Epidermal melanocyte (primary cell): ENCODE measurements around the gene LUZP2.

Experiments
- DNase-seq: peaks from one replicate; pipeline ENCODE4 v3.0.0; 2011; ENCODE audit warnings: low spot score; ENCODE audit not compliant: insufficient read length

LUZP2 gene

DNA sequence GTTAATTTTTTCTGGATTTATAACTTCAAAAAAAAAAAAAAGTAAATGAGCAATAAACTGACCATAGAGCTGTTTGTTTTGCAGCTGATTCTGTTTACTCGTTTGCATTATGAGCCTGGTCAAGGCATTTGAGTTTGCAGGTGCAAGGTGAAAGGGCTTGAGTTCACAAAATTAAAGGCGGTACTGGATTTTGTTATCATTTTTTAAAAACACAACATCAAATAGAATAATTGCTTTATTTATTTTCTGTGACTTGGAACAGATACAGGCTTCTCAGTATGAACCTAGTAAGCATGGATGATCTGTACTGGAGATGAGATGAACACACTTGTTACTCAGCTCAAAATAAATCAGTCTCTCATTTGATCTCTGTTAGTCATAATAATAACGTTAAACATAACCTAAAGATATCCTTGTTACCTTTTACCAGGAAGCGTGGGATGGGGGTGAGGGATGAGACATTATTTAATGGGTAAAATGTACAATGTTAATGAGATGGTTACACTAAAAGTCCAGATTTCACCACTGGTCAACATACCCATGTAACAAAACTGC is 137.8 kb downstream of the LUZP2 start:
- no peak for DNase-seq

DNA sequence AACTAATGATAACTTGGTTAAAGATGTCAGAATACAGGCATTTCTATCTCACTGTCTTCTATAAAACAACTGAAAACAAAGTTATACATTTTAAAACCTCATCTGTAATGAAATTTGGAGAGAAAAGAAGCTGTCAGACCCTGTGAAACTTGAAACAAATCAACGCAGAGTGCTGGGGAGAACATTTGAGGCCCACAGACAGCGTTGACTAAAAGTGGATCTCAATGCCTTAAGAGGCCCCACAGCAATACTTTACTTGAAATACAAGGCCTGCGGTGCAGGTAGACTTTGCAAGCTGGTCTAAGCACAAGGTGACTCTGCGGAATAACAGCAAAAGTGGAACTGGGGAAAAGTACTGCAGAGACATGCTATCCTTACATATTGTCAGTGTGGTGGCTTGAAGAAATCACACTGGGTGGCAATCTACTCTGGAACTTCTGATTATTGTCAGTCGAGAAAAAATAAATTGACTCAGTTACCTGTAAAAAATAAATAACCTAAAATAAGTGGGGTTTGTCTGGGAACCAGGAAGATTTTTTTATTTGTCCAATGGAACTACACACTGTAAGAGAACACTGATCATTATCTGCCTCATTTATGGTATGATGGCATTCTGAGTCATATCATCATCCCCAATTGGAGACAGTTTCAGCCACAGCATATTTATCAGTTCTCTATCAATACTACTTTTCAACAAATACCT is 138.9 kb downstream of the LUZP2 start:
- DNase-seq: no peak

DNA sequence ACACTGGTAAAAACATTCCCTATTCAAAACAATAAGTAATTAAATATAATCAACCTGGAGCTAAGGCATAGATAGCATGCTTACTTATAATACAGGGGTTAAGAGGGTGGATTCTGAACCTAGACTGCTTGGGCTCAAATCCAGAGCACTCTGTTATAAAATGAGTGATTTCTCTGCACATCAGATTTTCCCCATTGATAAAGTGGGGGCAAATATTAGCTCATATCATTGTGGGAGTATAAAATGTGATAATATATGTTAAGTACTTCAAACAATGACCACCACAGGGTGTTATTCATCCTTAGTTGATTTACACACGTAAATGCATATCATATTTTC is 139.4 kb downstream of the LUZP2 start:
- DNase-seq: no peak

DNA sequence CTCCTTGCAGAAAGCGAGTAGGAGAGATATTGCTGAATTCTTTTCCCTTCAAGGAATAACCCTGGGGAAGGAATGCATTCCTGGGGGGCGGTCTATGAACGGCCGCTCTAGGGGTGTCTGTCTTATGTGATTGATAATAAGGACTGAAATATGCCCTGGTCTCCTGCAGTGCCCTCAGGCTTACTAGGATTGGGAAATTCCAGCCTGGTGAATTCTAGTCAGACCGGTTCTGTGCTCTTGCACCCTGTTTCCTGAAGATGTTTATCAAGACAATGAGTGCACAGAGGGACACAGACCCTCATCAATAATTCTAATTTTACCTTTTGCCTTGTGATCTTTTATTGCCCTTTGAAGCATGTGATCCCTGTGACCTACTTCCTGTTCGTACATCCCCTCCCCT is 140.7 kb downstream of the LUZP2 start:
- DNase-seq: no peak

DNA sequence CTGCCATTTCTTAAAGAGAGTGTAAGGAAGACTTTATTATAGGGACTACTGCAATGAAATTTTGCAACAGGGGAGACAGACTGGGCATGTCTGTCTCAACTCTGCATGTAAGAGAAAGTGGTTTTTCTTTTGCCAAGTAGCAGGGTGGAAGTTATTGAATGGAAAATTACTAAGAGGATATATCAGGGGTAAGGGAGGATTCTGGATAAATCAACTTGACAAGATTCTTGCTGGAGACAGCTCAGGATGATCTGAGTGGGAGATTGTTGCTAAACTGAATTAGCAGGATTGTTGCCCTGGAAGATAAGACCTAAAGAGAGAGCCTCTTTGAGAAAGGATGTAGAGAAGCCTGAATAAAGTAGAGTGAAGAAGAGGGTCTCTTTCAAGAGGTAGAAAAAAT is 145.8 kb downstream of the LUZP2 start:
- DNase-seq: no peak

DNA sequence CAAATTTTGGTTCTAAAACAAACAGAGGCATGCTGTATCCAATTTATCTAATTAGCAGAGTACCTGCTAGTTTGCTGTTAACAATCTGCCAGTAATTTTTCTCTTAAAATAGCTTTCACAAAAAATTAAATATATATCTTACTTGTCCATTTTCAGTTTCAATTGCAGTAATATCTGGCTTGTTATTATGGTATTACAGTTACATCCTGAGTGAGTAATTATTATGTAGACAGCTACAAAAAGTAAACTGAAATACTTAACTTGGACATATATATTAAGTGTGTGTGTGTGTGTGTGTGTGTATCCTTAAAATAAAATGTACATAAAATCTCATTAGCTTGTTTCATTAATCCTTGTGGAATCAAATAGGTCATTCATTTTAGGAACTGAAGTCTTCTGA is 148.7 kb downstream of the LUZP2 start:
- no peak for DNase-seq

DNA sequence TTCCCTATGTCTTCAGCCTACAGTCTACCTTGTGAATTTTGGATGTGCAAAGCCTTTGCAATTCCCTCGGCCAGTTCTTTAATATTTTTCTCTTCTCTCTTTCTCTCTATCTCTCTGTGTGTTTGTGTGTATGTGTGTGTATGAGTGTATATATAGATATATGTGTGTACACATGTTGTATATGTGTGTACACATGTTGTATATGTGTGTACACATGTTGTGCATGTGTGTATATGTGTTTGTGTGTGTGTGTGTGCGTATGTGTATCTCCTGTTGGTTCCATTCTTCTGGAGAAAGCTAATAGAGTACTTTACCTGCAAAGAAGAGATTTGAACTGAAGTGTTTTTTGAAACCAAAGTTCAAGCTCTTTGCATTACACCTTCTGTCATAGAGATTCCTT is 155.0 kb downstream of the LUZP2 start:
- DNase-seq: no peak

DNA sequence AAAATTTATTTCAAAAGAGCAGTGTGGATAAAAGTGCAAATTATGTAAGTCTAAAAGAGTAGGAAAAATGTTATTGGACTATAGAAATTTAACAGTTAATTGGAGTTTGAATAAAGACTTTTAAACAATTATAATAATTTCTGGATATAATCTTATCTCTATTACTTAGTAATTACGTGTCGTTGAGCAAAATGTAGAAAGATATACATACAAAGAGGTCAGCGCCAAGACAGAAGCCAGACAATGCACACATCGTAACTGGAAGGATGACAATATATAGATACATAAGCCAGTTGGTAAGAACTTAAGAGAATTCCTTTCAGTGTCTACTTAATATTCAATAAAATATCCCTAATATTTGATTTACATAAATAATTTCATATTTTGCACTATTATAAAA is 157.0 kb downstream of the LUZP2 start:
- DNase-seq: no peak

DNA sequence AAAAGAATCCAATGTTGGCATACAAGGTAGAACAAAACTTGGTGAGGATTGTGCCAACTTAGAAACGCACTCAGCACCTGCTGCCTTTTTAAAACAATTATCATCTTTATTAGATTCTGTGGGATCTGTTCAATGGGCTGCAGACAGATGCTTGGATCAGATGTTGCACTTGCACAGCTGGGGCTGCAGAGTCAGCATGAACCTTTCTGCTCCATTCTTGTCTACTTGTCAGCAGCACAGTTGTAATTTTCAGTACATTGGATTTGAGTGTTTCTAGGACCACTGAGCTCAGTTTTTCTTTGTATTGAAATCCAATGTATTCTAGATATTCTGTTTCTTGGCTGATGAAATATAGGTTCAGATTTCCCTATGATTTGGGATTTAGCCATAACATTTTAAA is 164.5 kb downstream of the LUZP2 start:
- DNase-seq: no peak

DNA sequence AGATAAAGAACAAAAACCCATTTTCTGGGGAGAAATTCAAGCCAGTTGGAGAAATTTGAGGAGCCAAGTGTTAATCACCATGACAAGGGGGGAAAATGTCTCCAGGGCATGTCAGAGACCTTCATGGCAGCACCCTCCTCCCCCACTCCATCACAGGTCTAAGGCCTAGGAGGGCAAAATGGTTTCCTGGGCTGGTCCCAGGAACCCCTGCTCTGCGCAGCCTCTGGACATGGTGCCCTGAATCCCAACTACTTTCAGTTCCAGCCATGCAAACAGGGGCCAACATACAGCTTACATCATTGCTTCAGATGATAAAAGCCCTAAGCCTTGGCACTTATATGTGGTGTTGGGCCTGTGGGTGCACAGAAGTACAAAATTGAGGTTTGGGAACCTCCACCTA is 167.5 kb downstream of the LUZP2 start:
- DNase-seq: no peak

DNA sequence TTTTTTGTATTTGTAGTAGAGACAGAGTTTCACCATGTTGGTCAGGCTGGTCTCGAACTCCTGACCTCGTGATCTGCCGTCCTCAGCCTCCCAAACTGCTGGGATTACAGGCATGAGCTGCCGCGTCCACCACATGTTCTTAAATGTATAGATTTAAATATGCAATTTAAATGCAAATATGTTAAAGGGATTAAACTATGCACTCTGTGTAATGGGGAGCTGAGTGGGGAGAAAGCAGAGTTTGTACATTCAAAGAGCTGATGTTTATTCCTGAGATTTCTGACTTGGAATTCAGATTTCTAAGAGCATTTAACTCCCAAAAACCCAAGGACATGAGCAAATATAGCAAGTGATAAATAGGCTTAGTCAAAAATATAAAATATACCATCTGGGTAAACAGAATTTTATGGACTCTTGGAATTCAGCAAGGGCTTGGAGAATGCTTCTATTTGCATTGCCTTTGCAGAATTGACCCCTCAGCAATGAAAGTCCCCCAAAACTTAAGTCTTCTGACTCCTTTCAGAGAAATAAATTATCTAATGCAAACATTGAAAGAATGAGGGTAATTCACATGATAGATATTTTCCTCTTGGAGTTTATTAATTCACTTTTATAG is 170.6 kb downstream of the LUZP2 start:
- DNase-seq: no peak

DNA sequence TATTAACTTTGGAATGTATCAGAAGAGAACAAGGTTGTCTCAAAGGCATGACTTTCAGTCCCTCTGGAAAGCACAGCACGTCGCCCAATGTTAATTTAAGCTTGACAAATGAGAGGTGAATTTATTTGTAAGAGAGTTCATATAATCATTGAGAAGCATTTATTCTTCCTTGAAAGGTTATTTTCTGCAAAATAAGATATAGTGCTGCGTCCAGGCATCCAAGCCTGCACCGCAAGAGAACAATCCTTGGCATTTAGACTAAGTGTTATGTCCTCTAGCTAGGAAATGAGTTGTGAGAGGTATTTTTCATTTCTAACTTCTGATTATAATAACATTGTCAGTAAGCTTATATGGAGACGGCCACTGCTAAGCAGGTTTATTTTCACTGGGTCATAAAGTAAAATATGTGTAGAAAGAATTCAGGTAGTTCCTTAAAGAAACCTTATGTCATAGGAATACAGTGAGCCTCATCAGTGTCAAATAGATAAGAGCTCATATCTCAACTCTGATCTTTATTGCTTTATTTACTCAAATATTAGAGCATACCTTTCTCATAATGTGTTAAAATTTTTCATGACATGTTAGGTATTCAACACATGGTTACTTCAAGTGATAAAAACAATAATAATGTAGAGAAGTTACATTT is 182.0 kb downstream of the LUZP2 start:
- no peak for DNase-seq

DNA sequence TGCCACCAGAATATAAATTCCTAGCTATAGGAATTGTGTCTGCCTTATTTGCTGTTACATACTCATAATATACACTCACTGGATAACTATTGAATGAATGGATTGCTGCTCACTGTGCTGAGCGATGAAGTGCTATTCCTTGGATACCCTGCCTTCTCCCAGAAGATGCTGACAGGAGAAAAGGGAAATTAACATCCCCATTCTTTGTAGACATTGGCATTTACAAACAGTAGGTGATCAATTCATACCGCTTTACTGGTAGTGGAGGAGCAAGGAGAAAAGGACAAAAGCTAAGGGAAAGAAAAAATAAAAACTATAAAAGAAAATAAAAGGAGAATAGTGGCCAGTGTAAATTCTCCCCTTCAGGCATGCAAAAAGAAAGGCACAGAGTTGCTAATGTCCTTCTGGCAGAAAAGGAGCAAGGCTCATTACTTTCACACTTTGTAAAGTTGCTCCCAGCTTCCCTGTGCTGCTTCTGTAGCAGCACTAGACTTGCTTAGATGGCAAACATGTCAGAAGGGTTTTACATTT is 183.0 kb downstream of the LUZP2 start:
- DNase-seq: no peak

DNA sequence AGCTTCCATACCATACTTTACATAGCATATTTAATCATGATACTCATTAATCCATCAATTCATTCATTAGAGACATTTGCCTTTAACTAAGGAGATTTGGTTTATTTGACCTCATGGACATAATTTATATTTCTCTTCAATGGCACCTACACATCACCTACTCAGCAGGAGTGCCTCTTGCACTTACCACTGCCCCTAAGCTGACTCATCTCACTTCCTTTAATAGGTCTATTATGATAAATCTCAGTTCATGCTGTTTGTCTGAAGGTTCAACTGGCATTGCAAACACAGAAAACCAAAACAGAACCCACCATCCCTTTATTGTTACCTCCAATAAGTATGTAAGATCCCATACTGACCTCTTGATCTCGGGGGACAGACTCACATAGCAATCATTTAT is 186.7 kb downstream of the LUZP2 start:
- no peak for DNase-seq

DNA sequence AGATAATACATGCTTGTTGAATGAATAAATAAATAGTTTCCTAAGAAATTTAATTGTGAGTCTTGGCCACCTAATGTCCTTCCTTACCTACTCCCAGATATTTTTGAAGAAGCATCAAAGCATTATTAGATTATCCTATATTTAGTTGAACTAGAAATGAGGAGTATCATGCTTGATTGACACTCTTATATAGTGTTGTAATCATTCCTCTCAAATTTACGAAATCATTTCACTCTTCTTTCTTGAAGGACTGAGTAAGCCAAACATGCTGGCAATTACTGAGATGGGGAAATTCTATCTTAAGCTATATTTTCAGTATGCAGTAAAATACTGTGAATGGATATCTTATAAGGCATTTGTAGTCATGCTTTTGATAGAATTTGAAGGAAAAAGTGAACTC is 189.0 kb downstream of the LUZP2 start:
- DNase-seq: no peak

DNA sequence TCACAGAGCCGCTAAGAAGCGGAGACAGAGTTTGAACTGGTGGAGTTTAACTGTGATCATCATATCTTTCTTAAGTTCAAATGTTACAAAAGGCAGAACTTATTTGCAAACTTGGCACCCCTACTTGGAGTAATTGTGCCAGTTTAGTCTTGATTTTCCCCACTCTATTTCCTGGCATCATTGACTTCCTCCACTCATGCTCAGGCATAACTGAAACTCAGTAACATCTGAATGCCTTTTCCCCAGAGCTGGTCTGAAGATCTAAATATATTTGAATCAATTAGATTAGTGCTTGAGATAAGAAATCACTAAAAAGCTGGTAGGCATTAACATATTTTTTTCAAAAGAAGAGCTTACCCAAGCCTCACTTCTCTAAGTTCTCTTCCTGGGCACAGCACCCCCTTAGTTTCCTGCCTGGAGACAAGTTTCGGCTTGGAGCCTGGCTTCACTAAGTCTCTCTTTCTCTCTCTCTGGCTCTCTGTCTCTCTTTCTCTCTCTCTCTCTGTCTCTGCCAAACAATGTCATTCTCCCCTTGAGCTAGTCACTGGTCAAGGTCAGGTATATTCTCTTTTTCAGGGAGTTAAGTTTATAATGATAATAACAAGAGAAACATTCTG is 190.8 kb downstream of the LUZP2 start:
- no peak for DNase-seq

DNA sequence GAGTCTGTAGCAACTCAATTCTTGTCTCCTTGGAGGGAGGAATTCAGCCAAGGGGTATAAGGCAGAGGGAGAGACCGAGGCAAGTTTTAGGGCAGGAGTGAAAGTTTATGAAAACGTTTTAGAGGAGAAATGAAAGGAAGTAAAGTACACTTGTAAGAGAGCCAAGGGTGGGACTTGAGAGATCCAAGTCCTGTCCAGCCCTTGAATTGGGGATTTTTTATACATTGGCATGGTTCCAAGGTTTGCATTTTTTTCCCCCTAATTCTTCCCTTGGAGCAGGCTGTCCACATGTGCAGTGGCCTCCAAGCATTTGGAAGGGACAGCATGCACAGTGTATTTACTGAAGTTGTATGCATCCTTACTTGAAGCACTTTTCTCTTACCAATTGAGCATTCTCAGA is 192.1 kb downstream of the LUZP2 start:
- no peak for DNase-seq

DNA sequence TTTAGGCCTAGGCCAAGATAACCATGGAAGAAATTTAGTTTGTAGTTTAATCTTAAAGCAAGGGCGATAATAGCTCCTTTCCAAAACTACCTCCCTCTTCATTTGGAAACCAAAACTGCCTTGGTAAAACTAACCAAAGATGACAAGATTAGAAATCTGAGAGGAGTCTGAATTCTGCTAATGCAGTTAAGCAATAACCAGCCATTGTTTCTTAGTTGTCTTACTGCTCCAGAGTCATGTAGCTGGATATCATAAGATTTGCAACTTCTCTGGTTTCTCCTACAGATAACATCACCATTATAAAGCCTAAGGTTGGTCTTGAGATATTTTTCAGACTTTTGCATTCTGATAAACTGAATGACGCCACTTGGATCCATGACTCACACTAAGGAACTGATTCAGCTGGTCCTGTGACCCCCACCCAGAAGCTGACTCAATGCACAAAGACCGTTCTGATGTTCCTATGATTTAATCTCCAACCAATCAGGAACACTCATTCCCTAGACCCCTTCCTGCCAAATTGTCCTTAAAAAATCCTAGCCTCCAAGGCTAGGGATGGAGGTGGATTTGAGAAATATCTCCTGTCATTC is 200.8 kb downstream of the LUZP2 start:
- DNase-seq: no peak

DNA sequence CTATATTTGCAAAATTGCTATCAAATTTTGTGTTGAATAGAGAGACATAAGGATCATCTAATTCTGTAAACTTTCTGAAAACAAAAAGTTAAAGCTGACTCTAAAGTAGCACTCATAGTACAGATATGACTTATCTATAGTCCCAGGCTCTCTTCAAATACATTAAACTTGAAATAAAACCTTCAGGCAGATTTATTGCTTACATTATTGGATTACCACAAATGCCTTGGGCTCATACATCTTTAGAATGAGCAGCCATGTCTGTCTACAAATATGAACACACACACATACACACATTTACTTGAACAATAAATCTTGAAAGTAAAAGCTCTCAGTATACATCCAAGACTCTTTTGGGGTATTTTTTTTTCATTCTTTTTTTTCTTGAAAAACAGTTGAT is 207.9 kb downstream of the LUZP2 start:
- DNase-seq: no peak

DNA sequence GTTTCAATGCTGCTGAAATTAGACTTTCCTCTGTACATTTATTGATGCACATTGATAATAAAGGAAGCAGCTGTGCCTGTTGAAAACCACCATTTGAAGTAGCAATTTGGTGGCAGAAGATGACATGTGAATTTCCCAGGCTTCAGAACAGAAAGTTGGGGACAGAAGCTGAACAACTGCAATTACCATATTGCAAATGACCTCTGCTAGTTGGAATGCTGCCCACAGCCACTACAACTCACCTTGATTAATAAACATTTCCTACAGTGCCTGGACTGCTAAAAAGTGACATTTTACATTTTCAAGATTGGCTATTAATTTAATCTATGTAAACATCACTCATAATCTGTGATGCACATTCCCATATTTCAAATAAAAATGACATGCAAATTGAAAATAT is 208.6 kb downstream of the LUZP2 start:
- DNase-seq: no peak

DNA sequence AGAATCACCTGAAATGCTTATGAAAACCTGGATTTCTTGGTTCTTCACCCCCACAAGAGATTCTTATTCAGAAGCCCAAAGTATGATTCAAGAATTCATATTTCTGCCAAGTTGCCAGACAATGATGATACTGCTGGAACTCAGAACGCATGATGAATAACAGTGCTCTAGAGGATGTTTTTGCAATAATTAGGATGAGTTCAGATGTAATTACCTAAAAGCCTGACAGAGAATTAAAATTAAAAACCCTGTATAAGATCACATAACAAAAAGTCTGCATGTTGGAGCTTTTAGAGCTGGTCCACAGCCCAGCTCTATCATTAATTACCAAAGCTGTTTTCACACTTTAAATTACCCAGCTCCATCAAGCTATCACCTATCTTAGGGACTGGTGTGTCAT is 211.8 kb downstream of the LUZP2 start:
- no peak for DNase-seq
